Natural killer cell (primary cell): ENCODE data around the gene DDX25. TPM values are rescaled to one million over a fixed set of nuclear protein-coding genes. Genes with fewer than 3 reads are reported as not detected.

ENCODE experiments used
- ATAC-seq, 3 donors: fragments of 150-1000 bp in 2 of 3; fragments of 200-7000 bp in 1 of 3; cut with Tn5 transposase; 1 replicate in 1 of 3; 2 replicates in 2 of 3; pipeline ENCODE4 v1.10.0; 2021; ENCODE audit warnings: mild to moderate bottlenecking in 2 of 3, moderate library complexity in 2 of 3
- DNase-seq, 2 donors: peaks; one replicate each; pipeline versions ENCODE4 v3.0.0 to v3.0.0-alpha.2; 2013 to 2021; ENCODE audit warnings: mixed read lengths in 1 of 2
- H3K27ac ChIP-seq: one replicate; pipeline ENCODE4 v1.5.1; 2013; ENCODE audit warnings: mild to moderate bottlenecking, low read length
- H3K27me3 ChIP-seq: one replicate; pipeline ENCODE4 v1.6.1; 2013; ENCODE audit warnings: low read length; ENCODE audit not compliant: control insufficient read depth, insufficient read depth
- H3K36me3 ChIP-seq: one replicate; pipeline ENCODE4 v1.6.1; 2013; ENCODE audit warnings: low read length; ENCODE audit not compliant: control insufficient read depth, insufficient read depth
- H3K4me1 ChIP-seq: one replicate; pipeline ENCODE4 v1.6.1; 2013; ENCODE audit warnings: low read length; ENCODE audit not compliant: control insufficient read depth, insufficient read depth
- H3K4me3 ChIP-seq: one replicate; pipeline ENCODE4 v1.5.1; 2013; ENCODE audit warnings: low read length
- H3K9me3 ChIP-seq: one replicate; pipeline ENCODE4 v1.6.1; 2013; ENCODE audit warnings: low read length; ENCODE audit not compliant: control insufficient read depth, insufficient read depth
- H3K27ac Mint-ChIP-seq, 2 donors: one replicate each; pipeline ENCODE4 v1.8.0; 2022; ENCODE audit warnings: mild to moderate bottlenecking in 2 of 2, mixed read lengths in 2 of 2, moderate library complexity in 1 of 2
- H3K27me3 Mint-ChIP-seq, 2 donors: one replicate each; pipeline ENCODE4 v1.8.0; 2022; ENCODE audit warnings: low read depth in 2 of 2, mixed read lengths in 2 of 2
- H3K36me3 Mint-ChIP-seq: one replicate; pipeline ENCODE4 v1.8.0; 2022; ENCODE audit warnings: mixed read lengths
- H3K4me1 Mint-ChIP-seq, 2 donors: one replicate each; pipeline ENCODE4 v1.8.0; 2022; ENCODE audit warnings: mixed read lengths in 2 of 2
- H3K4me3 Mint-ChIP-seq: one replicate; pipeline ENCODE4 v1.8.0; 2022; ENCODE audit warnings: mild to moderate bottlenecking, moderate library complexity, mixed read lengths
- H3K9me3 Mint-ChIP-seq, 2 donors: one replicate each; pipeline ENCODE4 v1.8.0; 2022; ENCODE audit warnings: mixed read lengths in 2 of 2
- CTCF ChIP-seq: fragments of 200-600 bp; IDR thresholded peaks from one replicate; pipeline ENCODE4 v1.8.0; 2022; ENCODE audit warnings: antibody characterized with exemption
- WGBS: methylation state at CpG from one replicate; pipeline ENCODE4 v1.1.7; 2013; ENCODE audit warnings: missing lambda C conversion rate; ENCODE audit not compliant: insufficient coverage; 5-methylcytosine and 5-hydroxymethylcytosine counted together
- intact Hi-C: fragments of 100-400 bp; cut with micrococcal nuclease; formaldehyde crosslinking; loops from one replicate; pipeline ENCODE4 v1.14.2; 2022
- total RNA-seq, 4 donors: library from RNA; stranded (reverse); fragments of 120-200 nt in 1 of 4; gene quantifications; one replicate each; pipeline versions ENCODE4 v1.2.3 to v1.2.4, GENCODE V29; 2013 to 2022

Gene DDX25
- total RNA-seq, 3 donors from 2014 or later (not counting 1 experiment from before 2014, with no cell fraction given) = not detected

GRCh38 chr11:125916683-125917347, 12.5 kb downstream of the DDX25 start:
- DNase-seq = no peak
- Histone ChIP-seq H3K4me1 (no peaks in the 10 kb centered on the region), H3K9me3 (no peaks in the 10 kb centered on the region), H3K36me3 (no peaks in the 10 kb centered on the region), H3K4me3 (no peak overlapping the region), H3K27ac (no peak overlapping the region), H3K27me3 (no peaks in the 10 kb centered on the region)
- WGBS = 78% methylated on average over 12 of the region's 12 CpGs
- Mint-ChIP-seq H3K9me3 (no peaks in the 10 kb centered on the region), H3K4me3 (no peak overlapping the region), H3K36me3 (no peaks in the 10 kb centered on the region), H3K27me3 (peaks cover 23 to 37% of the 10 kb centered on the region in 2 donors), H3K4me1 (no peaks in the 10 kb centered on the region), H3K27ac (no peak overlapping the region)
- intact Hi-C loops = no loop called here
- no peak for TF ChIP-seq CTCF
- ATAC-seq = no peak

- Histone ChIP-seq H3K9me3 (no peaks in the 10 kb centered on the region), H3K27me3 (no peaks in the 10 kb centered on the region), H3K4me1 (no peaks in the 10 kb centered on the region), H3K4me3 (no peak overlapping the region), H3K36me3 (no peaks in the 10 kb centered on the region), H3K27ac (no peak overlapping the region)
- no peak for ATAC-seq
- Mint-ChIP-seq H3K27me3 (peaks cover 20 to 25% of the 10 kb centered on the region in 2 donors), H3K4me1 (peaks cover 0 to 4% of the 10 kb centered on the region in 2 donors), H3K4me3 (no peak overlapping the region), H3K36me3 (no peaks in the 10 kb centered on the region), H3K27ac (no peak overlapping the region), H3K9me3 (no peaks in the 10 kb centered on the region)
- DNase-seq = no peak
- TF ChIP-seq CTCF = no peak
- WGBS = 94% methylated on average over 12 of the region's 13 CpGs
- intact Hi-C loops = no loop called here
Observed at GRCh38 chr11:125918140-125918840, 14.0 kb downstream of the DDX25 start.

- no peak for DNase-seq
- Histone ChIP-seq H3K27me3 (no peaks in the 10 kb centered on the region), H3K4me3 (no peak overlapping the region), H3K36me3 (no peaks in the 10 kb centered on the region), H3K9me3 (no peaks in the 10 kb centered on the region), H3K4me1 (no peaks in the 10 kb centered on the region), H3K27ac (no peak overlapping the region)
- no peak overlapping the region for H3K27ac Mint-ChIP-seq
- intact Hi-C loops = loop anchor here (5.0 kb wide), 1 partner anchor 1071 kb away; no protein-coding TSS in a partner anchor
- peaks cover 0 to 4% of the 10 kb centered on the region in 2 donors for H3K4me1 Mint-ChIP-seq
- ATAC-seq = no peak
- no peak for TF ChIP-seq CTCF
- no peaks in the 10 kb centered on the region for H3K9me3 Mint-ChIP-seq
- H3K27me3 Mint-ChIP-seq = peaks cover 14 to 29% of the 10 kb centered on the region in 2 donors
- H3K36me3 Mint-ChIP-seq = no peaks in the 10 kb centered on the region
- WGBS = 73% methylated on average over 9 of the region's 9 CpGs
- no peak overlapping the region for H3K4me3 Mint-ChIP-seq
Observed at GRCh38 chr11:125921042-125921441, 16.7 kb downstream of the DDX25 start.
